LoVo (cell line): ENCODE data around the gene GLP2R.
"Not testable (repeated sequence)": the region's sequence is repeated elsewhere in the genome, so short reads cannot be mapped to it uniquely, and the experiment has no call there.

Experiments
- DNase-seq: peaks from one replicate; pipeline ENCODE4 v3.0.0-alpha.2; 2016; ENCODE audit warnings: low spot score

The GLP2R gene

GRCh38 chr17:9899280-9900043 is 73.7 kb downstream of the GLP2R start:
- DNase-seq = no peak

- no peak for DNase-seq
Observed at GRCh38 chr17:9900044-9900594, 74.4 kb downstream of the GLP2R start.

GRCh38 chr17:9900784-9901183 is 75.1 kb downstream of the GLP2R start:
- no peak for DNase-seq

- DNase-seq = no peak
Observed at GRCh38 chr17:9902120-9902519, 76.4 kb downstream of the GLP2R start.

- DNase-seq = no peak
Observed at GRCh38 chr17:9904277-9905077, 78.8 kb downstream of the GLP2R start.

GRCh38 chr17:9905078-9905415 is 79.3 kb downstream of the GLP2R start, which contains the start of gene RCVRN:
Gene RCVRN, minus strand, starts transcription at chr17:9905271. Its CDS starts 91 bp downstream, at chr17:9905180.
- no peak for DNase-seq

- no peak for DNase-seq
Observed at GRCh38 chr17:9905902-9906301, 80.2 kb downstream of the GLP2R start.

- DNase-seq = no peak
Observed at GRCh38 chr17:9906616-9907015, 80.9 kb downstream of the GLP2R start.

GRCh38 chr17:9907131-9907530 is 81.4 kb downstream of the GLP2R start:
- no peak for DNase-seq

GRCh38 chr17:9907883-9908648 is 82.3 kb downstream of the GLP2R start:
- no peak for DNase-seq

GRCh38 chr17:9908649-9909042 is 82.9 kb downstream of the GLP2R start:
- no peak for DNase-seq

GRCh38 chr17:9911089-9911488 is 85.4 kb downstream of the GLP2R start:
- no peak for DNase-seq

GRCh38 chr17:9912121-9913099 is 86.7 kb downstream of the GLP2R start:
- no peak for DNase-seq

GRCh38 chr17:9913476-9913875 is 87.8 kb downstream of the GLP2R start:
- DNase-seq = no peak

- DNase-seq = no peak
Observed at GRCh38 chr17:9916108-9916507, 90.4 kb downstream of the GLP2R start.

- no peak for DNase-seq
Observed at GRCh38 chr17:9917131-9917530, 91.4 kb downstream of the GLP2R start.

GRCh38 chr17:9917801-9918200 is 92.1 kb downstream of the GLP2R start:
- DNase-seq = no peak

- DNase-seq = no peak
Observed at GRCh38 chr17:9918352-9918751, 92.6 kb downstream of the GLP2R start.

GRCh38 chr17:9918804-9919352 is 93.2 kb downstream of the GLP2R start:
- no peak for DNase-seq

GRCh38 chr17:9921216-9921615 is 95.5 kb downstream of the GLP2R start:
- DNase-seq = not testable (repeated sequence)
